ENCODE results near the gene ASIC2.

The ASIC2 gene

GRCh38 chr17:33151565-33151964 lies 141.5 kb downstream of the ASIC2 start:
- DNase-seq = no peak

GRCh38 chr17:33145941-33146340 lies 147.2 kb downstream of the ASIC2 start:
- no peak for DNase-seq

- DNase-seq = no peak
Observed at GRCh38 chr17:33144837-33145236, 148.3 kb downstream of the ASIC2 start.

GRCh38 chr17:33142705-33143299 lies 150.3 kb downstream of the ASIC2 start:
- no peak for DNase-seq

GRCh38 chr17:33140413-33141099 lies 152.5 kb downstream of the ASIC2 start:
- DNase-seq = no peak

GRCh38 chr17:33138627-33139026 lies 154.5 kb downstream of the ASIC2 start:
- DNase-seq = no peak

- no peak for DNase-seq
Observed at GRCh38 chr17:33137426-33137825, 155.7 kb downstream of the ASIC2 start.

GRCh38 chr17:33135691-33136090 lies 157.4 kb downstream of the ASIC2 start:
- DNase-seq = no peak

GRCh38 chr17:33131620-33132019 lies 161.5 kb downstream of the ASIC2 start:
- no peak for DNase-seq

- no peak for DNase-seq
Observed at GRCh38 chr17:33127706-33128105, 165.4 kb downstream of the ASIC2 start.

- no peak for DNase-seq
Observed at GRCh38 chr17:33126086-33126485, 167.0 kb downstream of the ASIC2 start.

GRCh38 chr17:33125552-33125950 lies 167.5 kb downstream of the ASIC2 start:
- DNase-seq = no peak

- no peak for DNase-seq
Observed at GRCh38 chr17:33124871-33125551, 168.1 kb downstream of the ASIC2 start.

- no peak for DNase-seq
Observed at GRCh38 chr17:33124185-33124584, 168.9 kb downstream of the ASIC2 start.

GRCh38 chr17:33121756-33122155 lies 171.3 kb downstream of the ASIC2 start:
- DNase-seq = no peak

- DNase-seq = no peak
Observed at GRCh38 chr17:33121272-33121671, 171.8 kb downstream of the ASIC2 start.

GRCh38 chr17:33120103-33120502 lies 173.0 kb downstream of the ASIC2 start:
- no peak for DNase-seq

GRCh38 chr17:33118391-33119075 lies 174.6 kb downstream of the ASIC2 start:
- DNase-seq = no peak

GRCh38 chr17:33116021-33116551 lies 177.0 kb downstream of the ASIC2 start:
- DNase-seq = no peak

- no peak for DNase-seq
Observed at GRCh38 chr17:33115366-33115765, 177.7 kb downstream of the ASIC2 start.

- no peak for DNase-seq
Observed at GRCh38 chr17:33113991-33114370, 179.1 kb downstream of the ASIC2 start.

GRCh38 chr17:33113276-33113990 lies 179.7 kb downstream of the ASIC2 start:
- no peak for DNase-seq

GRCh38 chr17:33112763-33113162 lies 180.3 kb downstream of the ASIC2 start:
- no peak for DNase-seq
